NCI-H1417 (cell line): ENCODE measurements around the gene WNT11.

Experiments used
- DNase-seq, 3 experiments: peaks; one replicate each; lab custom pipeline; 2025; lab: John Stamatoyannopoulos, UW

The WNT11 gene

DNA sequence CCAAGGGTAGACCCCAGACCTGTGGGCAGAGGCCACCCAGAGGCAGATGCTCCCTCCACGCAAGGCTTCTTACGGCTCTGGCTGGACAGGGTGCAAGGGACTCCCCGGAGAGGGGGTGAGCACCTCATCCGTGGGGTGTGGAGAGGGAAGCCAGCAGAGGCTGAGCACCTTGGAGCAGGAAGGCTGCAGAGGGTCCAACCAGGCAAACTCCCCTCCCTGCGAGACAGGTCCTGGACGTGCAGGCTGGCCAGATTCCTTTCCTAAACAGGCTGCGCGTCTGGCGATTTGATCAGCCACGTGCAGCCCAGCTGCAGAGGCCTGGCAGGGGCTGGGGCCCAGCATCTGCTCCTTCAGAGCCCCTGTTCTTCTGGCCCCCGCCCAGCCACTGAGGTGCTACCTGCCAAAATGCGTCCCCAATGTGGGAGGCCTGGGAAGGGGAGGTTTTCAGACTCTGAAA, 49.3 kb downstream of the WNT11 start:
- no peak for DNase-seq

DNA sequence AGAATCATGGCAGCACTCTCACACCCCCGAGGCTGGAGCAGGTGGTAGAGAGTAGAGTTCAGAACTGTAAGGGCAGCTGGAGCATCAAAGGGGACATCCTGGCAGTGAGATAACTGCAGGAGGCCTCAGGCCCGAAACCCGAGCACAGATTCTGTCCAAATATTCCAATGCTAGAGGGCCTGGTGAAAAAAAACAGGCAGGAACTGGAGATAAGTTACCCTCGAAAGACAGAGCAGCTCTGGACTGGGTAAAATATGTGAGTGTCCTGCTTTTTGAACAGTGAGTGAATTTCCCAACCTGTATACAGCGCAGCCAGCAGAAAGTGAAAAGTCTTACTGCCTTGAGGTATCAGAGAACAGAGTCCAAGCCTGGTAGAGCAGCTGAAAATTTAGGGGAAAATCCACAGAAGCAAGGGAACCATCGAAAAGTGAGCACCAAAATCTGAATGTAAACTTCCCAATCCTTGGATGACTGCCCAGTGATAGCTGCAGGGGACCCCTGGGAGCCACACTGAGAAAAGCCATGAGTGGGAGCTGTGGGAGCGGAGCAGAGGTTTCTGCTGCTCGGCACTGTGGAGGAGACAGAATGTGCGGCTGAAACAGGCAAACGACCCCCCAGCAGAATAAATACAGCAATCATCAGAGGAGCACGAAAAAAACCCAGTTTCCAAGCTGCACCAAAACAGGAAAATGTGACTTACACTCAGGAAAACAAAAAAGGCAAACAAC, 50.6 kb downstream of the WNT11 start:
- peak in 1 of 3 experiments; percentile 33 for DNase-seq

DNA sequence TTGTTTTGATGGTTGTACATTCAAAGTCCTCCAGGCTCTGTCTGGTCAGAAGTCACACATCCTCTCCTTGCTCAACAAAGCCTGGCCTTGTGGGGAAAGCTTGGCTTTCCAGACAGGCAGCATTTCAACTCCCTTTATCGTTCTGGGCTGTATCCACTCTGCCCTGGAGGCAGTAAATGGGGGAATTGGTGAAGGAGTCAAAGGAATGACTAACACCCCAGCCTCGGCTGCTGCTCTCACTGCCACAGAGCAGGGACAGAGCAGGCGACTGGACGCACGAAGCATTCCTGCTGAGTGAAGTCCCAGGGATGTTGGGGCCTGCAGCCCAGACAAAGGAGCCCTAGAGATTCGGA, 52.8 kb downstream of the WNT11 start:
- DNase-seq = no peak

DNA sequence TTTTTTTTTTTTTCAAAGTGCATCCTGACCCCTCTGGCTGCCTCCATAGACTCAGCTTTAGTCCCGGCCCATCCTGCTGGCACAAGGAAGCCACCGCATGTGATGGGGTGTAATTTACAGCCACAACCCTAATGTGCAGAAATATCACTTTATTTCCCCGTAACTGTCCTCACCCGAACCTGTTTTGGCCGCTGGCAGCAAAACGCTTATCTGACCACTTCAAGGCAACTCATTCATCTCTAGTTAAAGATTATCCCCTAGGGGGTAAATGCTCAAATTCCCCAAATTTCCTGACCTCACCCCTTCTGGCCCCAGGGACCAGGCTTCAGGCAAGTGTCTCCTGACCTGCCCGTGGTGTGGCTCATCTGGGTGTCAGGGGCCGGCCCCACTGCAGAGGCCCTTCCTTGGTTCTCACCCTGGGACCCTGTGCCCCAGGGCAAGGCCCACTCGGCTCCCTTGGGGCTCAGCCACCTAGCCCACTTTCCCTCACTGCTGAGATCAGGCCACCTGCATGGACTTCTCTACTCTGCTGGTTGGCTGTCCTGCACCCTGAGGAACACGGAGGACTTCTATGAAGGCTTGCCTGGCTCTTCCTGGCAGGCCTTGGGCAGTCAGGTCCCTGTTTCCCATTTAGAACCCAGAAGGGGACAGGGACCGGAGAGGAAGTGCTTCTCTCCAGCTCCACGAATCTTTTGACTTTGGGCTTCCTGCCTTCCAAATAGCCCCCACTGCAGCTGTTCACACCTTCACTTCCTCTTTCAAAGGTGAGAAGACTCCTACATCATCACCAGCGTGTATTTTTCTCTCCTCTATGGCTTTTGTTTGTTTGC, 53.3 kb downstream of the WNT11 start:
- peak in 2 of 3 experiments; percentile 33 to 36 for DNase-seq

DNA sequence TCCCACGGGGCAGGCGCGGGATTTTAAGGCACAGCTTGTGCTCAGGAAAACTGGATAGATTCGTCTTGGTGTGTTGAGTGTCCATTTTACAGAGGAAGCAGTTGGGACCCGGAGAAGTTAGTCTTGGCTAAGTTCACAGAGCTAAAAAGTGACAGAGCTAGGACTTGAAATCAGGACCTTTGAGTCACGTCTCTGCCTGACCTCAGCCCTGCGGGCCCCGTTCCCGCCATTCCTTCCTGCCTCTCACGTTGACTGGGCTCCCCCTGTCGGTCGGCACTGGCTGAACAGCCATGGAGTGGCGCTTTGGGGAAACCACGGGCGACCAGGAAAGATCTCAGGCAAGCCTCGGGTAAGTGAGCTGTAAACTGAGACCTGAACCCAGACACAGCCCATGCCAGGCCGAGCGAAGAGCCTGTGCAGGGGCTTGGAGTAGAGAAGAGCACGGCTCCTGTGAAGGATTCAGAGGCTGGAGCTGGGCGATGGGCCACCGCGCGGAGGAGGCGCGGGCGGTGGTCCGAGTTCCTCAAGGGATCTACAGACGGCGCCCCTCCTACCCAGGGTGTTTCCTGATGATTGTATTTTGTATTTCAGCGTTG, 54.1 kb downstream of the WNT11 start:
- DNase-seq = no peak

DNA sequence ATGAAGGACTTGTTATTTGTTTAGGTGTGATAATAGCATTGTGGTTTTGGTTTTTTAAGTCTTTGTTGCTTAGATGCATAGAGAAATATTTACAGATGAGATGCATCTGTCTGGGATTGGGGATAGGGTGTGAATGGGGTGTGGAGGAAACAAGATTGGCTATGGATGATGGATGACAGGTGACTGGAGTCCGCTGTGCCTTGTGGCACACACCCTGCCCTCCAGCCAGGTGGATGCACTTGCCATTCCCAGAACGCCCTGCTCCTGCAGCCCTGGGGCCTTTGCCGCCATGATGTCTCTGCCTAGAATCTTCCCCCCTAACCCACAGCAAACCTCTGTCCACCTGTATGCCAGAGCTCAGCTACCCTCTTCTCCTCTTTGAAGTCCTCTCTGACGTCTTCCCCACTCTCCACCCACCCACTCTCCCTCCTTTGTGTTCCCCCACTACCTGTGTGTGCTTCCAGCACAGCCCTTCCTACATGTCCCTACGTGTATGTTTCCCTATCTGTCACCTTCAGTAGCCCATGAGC, 54.7 kb downstream of the WNT11 start:
- DNase-seq = peak; percentile 52 to 93 (median 74)

DNA sequence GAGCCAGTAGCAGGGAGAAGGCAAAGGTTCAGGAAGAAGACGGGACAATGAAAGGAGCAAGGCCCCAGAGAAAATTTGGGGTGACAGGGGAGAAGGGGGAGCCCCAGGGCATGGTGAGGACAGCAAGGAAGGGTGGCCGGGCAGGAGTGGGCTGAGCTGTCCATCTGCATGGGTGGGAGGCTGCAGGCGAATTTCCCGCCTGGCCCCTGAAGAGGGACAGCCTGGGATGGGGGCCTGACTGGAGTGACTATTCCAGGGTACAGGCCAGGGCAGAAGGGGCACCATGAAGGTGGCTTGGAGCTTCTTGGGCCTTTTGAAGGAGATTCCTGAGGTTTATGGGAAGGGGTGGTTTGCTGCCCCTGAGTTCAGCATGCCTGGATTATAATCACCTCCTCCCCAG, 56.2 kb downstream of the WNT11 start:
- no peak for DNase-seq

DNA sequence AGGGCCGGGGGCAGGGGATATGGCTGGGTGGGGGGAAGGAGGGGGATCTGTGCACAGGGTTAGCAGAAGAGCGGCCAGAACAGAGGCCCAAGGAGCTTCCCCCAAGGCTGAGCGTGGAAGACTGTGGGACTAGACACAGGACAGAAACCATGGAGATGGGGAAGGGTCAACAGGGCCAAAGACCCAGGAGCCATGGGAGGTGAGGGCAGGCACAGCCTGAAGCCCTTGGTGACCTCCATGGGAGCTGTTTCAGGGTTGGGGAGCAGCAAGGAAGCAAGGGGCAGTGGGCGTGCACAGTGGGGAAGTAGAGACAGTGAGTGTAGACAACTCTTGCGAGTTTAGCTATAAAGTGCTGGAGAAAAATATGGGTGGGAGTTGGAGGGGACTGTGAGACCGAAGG, 56.6 kb downstream of the WNT11 start:
- no peak for DNase-seq

DNA sequence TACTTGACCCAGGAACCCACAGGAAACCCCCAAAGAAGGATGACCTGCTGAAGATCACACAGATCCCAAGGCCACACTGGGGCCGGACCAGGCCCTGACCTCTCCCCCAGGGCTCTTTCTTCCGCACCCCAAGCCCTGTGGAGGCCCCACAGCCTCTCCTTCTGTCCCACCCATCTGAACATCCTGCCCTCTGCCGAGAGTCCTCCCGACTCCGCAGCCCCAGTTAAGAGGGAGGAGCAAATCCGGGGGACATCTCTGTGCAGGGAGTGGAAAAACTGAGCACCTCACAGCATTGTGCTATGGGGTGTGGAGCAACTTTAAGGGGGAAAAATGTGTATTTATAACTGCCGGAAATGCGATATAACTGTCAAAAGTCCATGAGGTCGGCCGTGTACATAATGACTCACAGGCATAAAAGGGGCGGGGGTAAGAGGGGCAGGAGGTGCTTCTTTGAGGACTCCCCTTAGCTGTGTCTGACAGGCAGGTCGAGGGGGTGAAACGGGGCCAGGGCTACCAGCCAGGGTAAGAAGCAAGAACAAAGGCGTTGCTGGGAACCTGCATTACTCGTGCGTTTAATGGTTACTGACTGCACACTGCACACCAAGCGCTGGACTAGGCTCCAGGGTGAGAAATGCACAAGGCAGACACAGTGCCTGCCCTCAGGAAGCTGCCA, 57.2 kb downstream of the WNT11 start:
- DNase-seq = no peak

DNA sequence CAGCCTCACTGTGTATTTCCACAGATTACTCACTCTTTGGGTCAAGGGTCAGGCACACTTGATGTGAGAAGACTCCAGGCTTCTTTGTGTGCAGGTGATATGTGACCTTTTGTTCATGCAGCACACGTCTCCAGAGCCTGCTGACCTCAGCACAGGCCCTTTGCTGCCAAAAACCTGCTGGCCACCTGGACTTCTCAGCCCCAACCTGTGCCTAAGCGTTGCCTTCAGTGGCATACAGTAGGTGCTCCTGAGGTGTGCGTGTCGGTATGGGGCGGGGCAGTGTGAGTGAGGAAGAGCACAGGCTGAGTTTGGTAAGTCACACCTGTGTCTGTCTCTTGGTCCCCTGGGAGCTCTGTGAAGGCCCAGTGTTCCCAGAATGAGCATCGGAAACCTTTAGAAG, 58.1 kb downstream of the WNT11 start:
- DNase-seq = no peak

DNA sequence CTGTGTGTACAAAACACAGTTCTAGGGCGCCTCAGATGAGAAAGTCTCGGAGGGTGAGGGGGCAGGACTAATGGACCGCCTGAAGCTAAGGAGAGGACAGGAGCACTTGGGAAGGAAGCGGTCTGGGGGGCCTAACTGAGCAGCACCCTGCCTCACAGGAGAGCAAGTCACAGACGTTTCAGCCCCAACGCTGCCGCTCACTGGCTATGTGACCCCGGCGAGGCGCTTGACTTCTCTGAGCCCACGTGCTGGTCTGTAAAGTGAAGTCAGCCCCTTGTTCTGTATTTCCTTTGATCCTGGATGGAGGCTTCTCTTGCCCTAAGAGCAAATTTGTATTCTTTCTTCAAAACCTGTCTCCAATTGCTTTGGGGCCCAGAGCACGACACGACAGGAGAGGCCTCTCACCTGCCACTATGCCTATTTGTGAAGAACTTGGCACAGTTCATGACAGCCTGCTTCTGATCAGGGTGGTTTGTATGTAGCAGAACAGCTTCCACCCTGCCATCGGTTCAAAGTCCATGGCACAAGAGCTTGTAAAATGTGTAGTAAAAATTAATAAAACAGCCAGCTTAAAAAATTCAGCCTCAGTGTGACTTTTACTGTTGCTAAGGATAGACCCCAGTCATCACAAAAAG, 59.1 kb downstream of the WNT11 start:
- DNase-seq = no peak

DNA sequence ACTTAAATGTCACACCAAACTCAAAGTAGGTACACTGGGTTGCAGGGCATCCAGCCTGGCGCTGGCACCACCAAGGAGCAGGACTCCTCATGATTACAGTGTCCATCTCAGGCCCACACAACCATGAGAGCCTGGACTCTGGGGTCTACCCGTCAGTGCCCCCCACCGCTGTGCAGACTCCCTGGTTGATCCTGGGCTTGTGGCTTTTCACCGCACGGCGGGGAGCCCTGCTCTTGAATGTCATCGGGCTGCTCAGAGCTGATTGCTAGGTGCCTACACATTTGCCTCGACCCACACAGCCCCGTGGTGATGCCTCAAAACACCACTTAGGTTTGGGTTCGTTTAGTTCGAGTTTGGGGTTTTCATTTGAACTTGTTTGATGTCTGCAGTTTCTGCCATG, 63.0 kb downstream of the WNT11 start:
- no peak for DNase-seq

DNA sequence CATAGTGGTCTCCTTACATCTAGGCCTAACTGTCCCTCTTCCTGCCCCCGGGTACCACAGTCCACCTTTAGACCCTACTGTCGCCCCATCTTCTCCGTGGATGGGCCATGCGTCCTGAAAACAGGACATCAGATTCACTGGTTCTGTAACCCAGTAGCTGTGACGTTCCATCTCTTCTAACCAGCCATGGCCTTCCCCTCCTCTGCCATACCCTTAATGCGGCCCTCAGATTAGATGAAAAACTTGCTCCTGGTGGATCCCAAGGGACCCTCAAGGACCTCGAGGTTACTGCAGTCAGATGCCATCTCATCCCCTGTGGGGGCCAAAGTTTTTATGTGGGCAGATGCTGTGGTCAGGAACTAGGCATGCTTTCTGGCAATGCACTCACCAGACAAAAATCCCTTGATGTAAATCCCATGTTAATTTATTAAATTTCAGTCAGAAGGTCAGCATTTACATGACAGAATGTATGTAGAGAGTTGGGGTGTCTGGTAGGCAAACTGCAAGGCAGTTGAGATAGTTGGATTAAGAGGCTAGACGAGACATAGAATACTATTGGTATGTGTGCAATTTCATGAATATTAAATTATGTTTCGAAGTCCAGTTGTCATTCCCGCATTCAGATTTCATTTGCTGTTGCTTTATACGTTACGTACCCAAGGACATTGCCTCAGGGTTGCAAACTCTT, 64.3 kb downstream of the WNT11 start:
- DNase-seq = no peak

DNA sequence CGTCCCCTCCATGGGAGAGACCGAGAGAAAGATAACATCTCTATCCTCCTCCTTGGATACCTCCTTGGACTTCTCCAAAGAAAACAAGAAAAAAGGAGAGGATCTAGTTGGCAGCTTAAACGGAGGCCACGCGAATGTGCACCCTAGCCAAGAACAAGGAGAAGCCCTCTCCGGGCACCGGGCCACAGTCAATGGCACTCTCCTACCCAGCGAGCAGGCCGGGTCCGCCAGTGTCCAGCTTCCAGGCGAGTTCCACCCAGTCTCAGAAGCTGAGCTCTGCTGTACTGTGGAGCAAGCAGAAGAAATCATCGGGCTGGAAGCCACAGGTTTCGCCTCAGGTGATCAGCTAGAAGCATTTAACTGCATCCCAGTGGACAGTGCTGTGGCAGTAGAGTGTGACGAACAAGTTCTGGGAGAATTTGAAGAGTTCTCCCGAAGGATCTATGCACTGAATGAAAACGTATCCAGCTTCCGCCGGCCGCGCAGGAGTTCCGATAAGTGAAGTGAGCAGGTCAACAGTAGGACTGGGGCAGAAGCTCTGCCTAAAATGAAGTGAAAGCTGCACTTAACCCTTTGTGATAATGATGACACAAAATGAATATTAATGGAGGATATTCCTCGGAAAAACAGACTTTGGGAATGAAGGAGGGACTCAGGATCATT, 65.3 kb downstream of the WNT11 start:
- DNase-seq = no peak

DNA sequence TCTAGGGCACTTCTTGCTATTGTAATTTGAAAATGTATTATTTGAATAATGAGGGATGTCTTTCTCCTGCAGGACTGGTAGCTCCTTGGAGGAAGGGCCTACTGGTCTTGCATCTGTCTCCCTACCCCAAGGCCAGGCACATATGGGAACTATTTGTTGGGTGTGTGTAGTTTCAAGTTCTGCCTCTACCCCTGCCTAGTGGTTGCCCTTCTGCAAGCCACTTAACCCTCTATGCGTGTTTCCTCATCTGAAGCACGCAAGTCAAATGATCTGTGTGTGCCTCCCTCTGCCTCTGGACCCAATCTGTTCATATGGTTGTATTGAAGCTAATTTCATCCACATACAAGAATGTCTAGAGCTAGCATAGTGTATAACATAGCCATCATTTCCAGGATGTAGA, 67.0 kb downstream of the WNT11 start:
- DNase-seq = no peak
